HG03045 (cell line): Measurements from ENCODE around the gene THSD7B.
"Not testable (repeated sequence)": the region's sequence is repeated elsewhere in the genome, so short reads cannot be mapped to it uniquely, and the experiment has no call there.

Source experiments
- ATAC-seq: cut with Tn5 transposase; IDR thresholded peaks from one replicate; pipeline ENCODE4 v1.9.1; 2021; ENCODE audit warnings: mild to moderate bottlenecking, moderate library complexity; ENCODE audit not compliant: unreplicated experiment

The THSD7B gene

GRCh38 chr2:137238065-137238464 lies 472.7 kb downstream of the THSD7B start:
- ATAC-seq, result no peak

- ATAC-seq, result no peak
These were observed 484.3 kb downstream of the THSD7B start for GRCh38 chr2:137249463-137250130.

- ATAC-seq, result no peak
These were observed 485.1 kb downstream of the THSD7B start for GRCh38 chr2:137250401-137250800.

GRCh38 chr2:137251045-137251444 lies 485.7 kb downstream of the THSD7B start:
- no peak for ATAC-seq

GRCh38 chr2:137252934-137253333 lies 487.6 kb downstream of the THSD7B start:
- no peak for ATAC-seq

- no peak for ATAC-seq
These were observed 488.7 kb downstream of the THSD7B start for GRCh38 chr2:137254052-137254451.

GRCh38 chr2:137255345-137255744 lies 490.0 kb downstream of the THSD7B start:
- ATAC-seq, result no peak

- ATAC-seq, result no peak
These were observed 490.6 kb downstream of the THSD7B start for GRCh38 chr2:137255990-137256389.

GRCh38 chr2:137261881-137262585 lies 496.7 kb downstream of the THSD7B start:
- ATAC-seq, result no peak

- no peak for ATAC-seq
These were observed 497.2 kb downstream of the THSD7B start for GRCh38 chr2:137262594-137262993.

- ATAC-seq, result no peak
These were observed 522.7 kb downstream of the THSD7B start for GRCh38 chr2:137287913-137288639.

GRCh38 chr2:137291836-137292570 lies 526.7 kb downstream of the THSD7B start:
- no peak for ATAC-seq

GRCh38 chr2:137298377-137298776 lies 533.0 kb downstream of the THSD7B start:
- ATAC-seq, result no peak

GRCh38 chr2:137300987-137301386 lies 535.6 kb downstream of the THSD7B start:
- no peak for ATAC-seq

GRCh38 chr2:137302957-137303356 lies 537.6 kb downstream of the THSD7B start:
- ATAC-seq, result no peak

GRCh38 chr2:137316075-137316474 lies 550.7 kb downstream of the THSD7B start:
- ATAC-seq, result no peak

- ATAC-seq, result no peak
These were observed 556.2 kb downstream of the THSD7B start for GRCh38 chr2:137321566-137321965.

- not testable (repeated sequence) for ATAC-seq
These were observed 566.2 kb downstream of the THSD7B start for GRCh38 chr2:137331562-137331961.

GRCh38 chr2:137333386-137334165 lies 568.2 kb downstream of the THSD7B start:
- no peak for ATAC-seq

GRCh38 chr2:137336067-137336466 lies 570.7 kb downstream of the THSD7B start:
- ATAC-seq, result no peak
